ENCODE data around the gene EEF1AKMT1. TPM values are rescaled to one million over a fixed set of nuclear protein-coding genes. Genes with fewer than 3 reads are reported as not detected.

EEF1AKMT1 gene, protein sequence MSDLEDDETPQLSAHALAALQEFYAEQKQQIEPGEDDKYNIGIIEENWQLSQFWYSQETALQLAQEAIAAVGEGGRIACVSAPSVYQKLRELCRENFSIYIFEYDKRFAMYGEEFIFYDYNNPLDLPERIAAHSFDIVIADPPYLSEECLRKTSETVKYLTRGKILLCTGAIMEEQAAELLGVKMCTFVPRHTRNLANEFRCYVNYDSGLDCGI
- total RNA-seq, result 9.3 TPM
- long read RNA-seq, partial matches to known transcripts, result 0 of 5 reads
- long read RNA-seq, other reads (novel, unspliced or antisense), result 1 of 5 reads

- DNase-seq (ENCODE audit: missing footprints) (peak; percentile 98), ATAC-seq (peak; percentile 99)
- intact Hi-C loops (cut with DNase I), result loop anchor here (5.0 kb wide), 2 partner anchors 54 to 61 kb away; no protein-coding TSS in a partner anchor
Measured at GRCh38 chr13:20773194-20774080, at the start of gene EEF1AKMT1. Gene EEF1AKMT1 (minus strand): TSS chr13:20773961. CDS start chr13:20757598, 16,363 bp downstream.

DNA sequence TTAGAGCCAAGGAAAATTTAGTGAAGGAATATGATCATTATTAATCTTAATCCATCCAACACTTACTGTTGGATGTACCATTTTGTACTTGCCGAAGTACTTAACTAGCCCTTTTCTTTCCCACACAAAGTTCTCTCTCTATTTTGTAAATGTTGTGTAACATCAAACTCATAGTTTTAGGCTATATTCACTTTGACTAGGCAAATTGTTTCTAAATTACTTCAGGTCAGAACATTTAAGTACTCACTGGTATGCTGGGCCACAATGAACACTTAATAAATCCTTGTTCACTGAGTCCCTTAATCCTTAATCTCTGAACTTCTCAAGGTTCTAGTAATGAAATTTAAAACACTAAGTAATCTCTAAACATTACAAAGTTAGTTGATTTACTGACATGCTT lies 49.3 kb upstream of the EEF1AKMT1 start:
- ATAC-seq (no peak), DNase-seq (ENCODE audit: missing footprints) (no peak)
- intact Hi-C loops (cut with DNase I), result no loop called here

DNA sequence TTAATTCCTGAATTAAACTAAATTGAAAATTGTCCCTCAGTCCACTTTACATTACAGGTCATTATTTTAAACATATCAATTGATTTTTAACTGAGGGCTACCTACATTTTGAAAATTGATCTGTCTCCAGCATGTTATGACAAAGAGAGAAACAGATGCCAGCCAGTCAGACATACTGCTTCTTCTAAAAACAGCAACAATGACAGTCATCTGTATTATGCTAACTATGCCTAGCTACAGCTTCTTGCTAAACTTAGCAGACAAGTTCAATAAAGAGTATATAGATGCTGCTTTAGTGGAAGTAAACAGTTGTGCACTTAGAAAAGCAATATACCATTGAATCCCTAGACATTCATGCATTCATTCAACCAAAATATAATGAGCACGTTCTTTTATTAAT lies 48.6 kb upstream of the EEF1AKMT1 start:
- intact Hi-C loops (cut with DNase I), result no loop called here
- ATAC-seq (peak; percentile 34), DNase-seq (ENCODE audit: missing footprints) (no peak)

GRCh38 chr13:20819715-20820114 lies 46.0 kb upstream of the EEF1AKMT1 start:
- DNase-seq (ENCODE audit: missing footprints), result no peak
- intact Hi-C loops (cut with DNase I), result no loop called here
- no peak for ATAC-seq

- ATAC-seq (no peak), DNase-seq (ENCODE audit: missing footprints) (no peak)
- intact Hi-C loops (cut with DNase I), result no loop called here
Measured at GRCh38 chr13:20815464-20815863, 41.7 kb upstream of the EEF1AKMT1 start.

GRCh38 chr13:20814224-20814910 lies 40.6 kb upstream of the EEF1AKMT1 start:
- intact Hi-C loops (cut with DNase I), result no loop called here
- DNase-seq (ENCODE audit: missing footprints) (peak; percentile 86), ATAC-seq (peak; percentile 92)

DNA sequence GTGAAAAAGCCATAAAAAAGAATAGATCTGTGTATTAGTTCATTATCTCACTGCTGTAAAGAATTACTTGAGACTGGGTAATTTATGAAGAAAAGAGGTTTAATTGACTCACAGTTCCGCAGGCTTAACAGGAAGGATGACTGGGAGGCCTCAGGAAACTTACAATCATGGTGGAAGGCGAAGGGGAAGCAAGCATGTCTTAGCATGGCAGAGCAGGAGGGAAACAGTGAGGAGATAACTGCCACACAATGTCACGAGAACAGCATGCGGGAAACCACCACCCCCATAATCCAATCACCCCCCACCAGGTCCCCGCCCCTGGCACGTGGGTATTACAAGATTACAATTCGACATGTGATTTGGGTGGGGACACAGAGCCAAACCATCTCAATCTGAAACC lies 39.1 kb upstream of the EEF1AKMT1 start:
- DNase-seq (ENCODE audit: missing footprints) (peak; percentile 17), ATAC-seq (no peak)
- intact Hi-C loops (cut with DNase I), result no loop called here

DNA sequence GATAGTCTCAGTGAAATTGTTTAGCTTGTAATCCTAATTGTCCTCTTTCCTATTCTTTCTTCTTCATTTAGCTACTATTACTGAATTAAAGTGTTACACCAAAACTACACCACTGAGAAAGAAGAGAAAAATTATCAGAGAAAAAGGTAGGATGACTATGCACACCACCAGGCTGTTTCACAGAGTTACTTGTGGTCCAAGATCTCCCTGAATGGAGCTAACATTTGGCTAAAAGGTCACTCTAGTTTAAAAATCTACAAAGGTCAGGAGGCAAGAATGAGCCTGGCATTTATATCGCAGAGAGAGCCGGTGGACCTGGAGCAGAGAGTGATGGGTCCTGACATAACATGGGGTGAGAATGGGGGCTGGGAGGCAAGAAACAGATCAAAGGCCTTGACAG lies 37.0 kb upstream of the EEF1AKMT1 start:
- intact Hi-C loops (cut with DNase I), result no loop called here
- DNase-seq (ENCODE audit: missing footprints) (peak; percentile 31), ATAC-seq (no peak)

DNA sequence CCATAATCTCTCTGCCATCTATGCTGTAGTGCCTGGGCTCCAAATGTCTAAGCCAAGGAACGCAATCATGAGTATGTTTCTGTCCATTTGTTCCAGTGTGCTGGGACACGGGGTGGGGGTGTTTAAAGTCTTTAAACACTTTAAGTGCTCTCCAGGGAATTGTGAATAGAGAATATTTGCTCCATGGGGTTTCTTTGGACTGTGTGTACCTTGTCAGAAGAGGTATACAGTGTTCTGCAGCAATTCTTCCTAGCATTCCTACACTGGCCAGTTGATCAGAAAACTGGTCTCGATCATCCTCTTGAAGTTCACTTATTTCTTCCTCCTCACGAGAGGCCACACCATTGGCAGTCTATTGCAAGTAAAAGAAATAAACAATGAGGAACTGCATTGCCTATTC lies 35.1 kb upstream of the EEF1AKMT1 start:
- ATAC-seq, result no peak

GRCh38 chr13:20803180-20803965 lies 29.6 kb upstream of the EEF1AKMT1 start:
- ATAC-seq (no peak), DNase-seq (ENCODE audit: missing footprints) (peak; percentile 22)
- intact Hi-C loops (cut with DNase I), result no loop called here

More for the DNA sequence above, 35.1 kb upstream of the EEF1AKMT1 start:
- intact Hi-C loops (cut with DNase I), result no loop called here
- no peak for DNase-seq (ENCODE audit: missing footprints)

DNA sequence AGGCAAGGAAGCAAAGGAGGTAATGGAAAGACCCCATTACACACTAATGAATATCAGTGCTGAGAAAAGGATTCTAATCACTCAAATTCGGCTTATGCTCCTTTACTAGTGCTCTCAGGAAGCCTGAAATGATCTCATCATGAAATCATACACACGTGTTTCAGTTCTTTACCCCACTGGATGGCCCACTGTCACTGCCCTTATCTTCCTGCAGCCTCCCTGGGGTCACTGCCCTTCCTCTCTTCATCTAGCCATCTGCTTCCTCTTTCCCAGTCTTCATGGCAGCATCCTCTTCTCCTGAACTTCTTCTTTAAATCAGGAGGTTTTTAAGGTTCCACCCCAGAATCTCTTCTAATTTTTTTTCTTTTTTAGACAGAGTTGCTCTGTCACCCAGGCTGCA lies 27.9 kb upstream of the EEF1AKMT1 start:
- no peak for DNase-seq (ENCODE audit: missing footprints)
- no peak for ATAC-seq
- intact Hi-C loops (cut with DNase I), result no loop called here

DNA sequence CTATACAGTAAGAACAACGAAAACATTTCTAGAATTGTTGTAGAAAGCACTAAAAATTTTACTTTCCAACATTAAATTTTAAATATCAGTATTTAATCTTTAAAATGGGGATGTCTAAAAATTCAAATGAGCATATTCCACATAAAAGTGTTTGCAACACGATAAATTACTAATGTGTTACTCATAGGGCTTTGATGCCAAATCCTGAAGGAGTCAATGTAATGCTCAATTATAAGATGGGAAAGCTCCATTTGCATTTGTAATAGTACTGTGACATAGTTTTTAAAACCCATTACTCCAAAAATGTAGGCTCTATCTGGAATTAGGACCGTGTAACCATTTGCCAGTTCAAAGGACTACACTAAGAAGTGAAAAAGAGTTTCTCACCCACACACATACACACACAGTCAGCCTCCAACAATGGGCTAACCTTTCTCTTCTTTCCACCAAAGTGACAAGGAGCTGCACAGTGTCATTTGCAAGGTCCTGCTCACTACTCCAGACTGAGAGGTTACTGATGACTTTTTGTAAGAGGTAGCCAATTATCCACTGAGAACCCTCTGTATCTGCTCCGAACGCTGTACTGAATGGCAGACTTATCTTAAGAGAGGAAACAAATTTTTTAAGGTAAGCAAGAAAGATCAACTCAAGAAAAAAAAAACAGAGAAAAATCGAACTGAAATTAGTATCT lies 26.1 kb upstream of the EEF1AKMT1 start:
- ATAC-seq (no peak), DNase-seq (ENCODE audit: missing footprints) (no peak)
- intact Hi-C loops (cut with DNase I), result no loop called here

DNA sequence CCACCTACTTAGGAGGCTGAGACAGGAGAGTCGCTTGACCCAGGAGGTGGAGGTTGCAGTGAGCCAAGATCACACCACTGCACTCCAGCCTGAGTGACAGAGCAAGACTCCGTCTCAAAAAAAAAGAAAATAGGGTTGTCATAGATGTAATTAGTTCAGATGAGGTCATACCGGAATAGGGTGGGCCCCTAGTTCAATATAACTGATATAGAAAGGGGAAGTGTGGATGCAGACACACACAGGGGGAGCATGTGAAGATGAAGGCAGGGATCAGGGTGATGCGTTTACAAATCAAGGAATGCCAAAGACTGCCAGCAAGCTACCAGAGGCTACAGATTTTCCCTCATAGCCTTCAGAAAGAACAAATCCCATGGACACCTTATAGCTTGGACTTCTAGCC lies 24.3 kb upstream of the EEF1AKMT1 start:
- no peak for ATAC-seq

GRCh38 chr13:20796791-20797508 lies 23.2 kb upstream of the EEF1AKMT1 start:
- no peak for ATAC-seq
- DNase-seq (ENCODE audit: missing footprints), result peak; percentile 50
- intact Hi-C loops (cut with DNase I), result no loop called here

More for the DNA sequence above, 24.3 kb upstream of the EEF1AKMT1 start:
- intact Hi-C loops (cut with DNase I), result no loop called here
- no peak for DNase-seq (ENCODE audit: missing footprints)

GRCh38 chr13:20789665-20790064 lies 15.9 kb upstream of the EEF1AKMT1 start:
- intact Hi-C loops (cut with DNase I), result no loop called here
- DNase-seq (ENCODE audit: missing footprints), result no peak
- no peak for ATAC-seq

DNA sequence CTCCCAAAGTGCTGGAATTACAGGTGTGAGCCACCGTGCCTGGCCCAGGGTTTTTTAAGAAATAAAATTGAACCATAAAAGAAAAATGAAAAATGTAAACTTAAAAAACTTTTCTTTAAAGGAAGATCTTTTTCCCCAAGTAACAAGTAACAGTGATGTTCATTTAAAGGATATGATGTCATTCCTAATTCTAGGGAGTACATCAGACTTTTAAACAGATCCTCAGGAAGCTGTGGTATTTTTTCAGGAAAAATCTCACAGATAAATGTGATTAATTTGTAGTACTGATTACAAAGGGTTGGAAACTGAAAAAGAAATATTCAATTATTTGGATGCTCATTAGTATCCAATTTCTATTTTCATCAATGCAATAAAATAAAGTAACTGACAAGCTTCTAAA lies 14.6 kb upstream of the EEF1AKMT1 start:
- ATAC-seq (no peak), DNase-seq (ENCODE audit: missing footprints) (no peak)
- intact Hi-C loops (cut with DNase I), result no loop called here

DNA sequence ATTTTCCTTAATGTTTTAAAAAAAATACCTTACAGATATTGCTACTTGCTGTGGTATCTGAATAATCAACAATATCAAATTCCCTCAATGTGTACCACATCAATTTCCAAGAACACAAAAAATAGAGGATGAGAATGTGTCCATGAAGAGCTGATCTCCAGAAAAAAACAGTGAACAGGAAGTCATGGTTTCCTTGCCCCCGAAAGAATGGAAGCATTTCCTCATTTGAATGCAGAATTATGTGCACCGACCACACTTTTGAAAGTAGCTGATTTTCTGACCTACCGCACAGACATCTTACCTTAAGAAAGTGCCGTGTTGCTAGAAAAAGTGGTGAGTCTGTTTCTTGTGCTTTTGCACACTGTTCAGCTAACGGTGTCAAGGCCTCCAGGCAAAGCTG lies 13.4 kb upstream of the EEF1AKMT1 start:
- no peak for ATAC-seq
- DNase-seq (ENCODE audit: missing footprints), result no peak
- intact Hi-C loops (cut with DNase I), result no loop called here

Data from Right ventricle myocardium inferior (tissue), 1 donor.